ENCODE results near the gene LYSMD1.
A peak's percentile ranks its signal among the peaks of the same experiment; 100 is the strongest.

The LYSMD1 gene

DNA sequence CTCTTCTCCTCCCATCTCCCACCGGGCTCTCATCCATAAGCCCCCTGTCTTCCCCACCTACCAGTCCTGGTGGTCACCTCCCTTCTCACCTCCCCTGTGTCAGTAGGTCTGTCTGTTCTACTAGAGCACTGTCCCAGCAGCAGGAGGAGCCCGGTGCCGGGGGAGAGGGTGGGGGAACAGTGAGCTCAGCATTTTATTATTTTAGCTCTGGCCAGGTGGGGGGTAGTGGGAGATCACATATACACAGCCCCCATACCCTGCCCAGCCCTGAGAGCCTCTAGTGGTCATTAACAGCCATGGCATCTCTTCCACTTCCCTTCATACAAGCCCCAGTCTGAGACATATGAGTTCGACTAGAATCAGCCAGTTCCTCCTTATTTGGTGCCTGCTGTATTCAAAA lies 10.2 kb upstream of the LYSMD1 start, which contains the start of gene TMOD4:
TMOD4 (minus strand) TSS at position 119 of the 400 bp plus-strand sequence. CDS start 1,106 bp downstream, outside the sequence.
- DNase-seq (ENCODE audit: low read depth) = no peak

DNA sequence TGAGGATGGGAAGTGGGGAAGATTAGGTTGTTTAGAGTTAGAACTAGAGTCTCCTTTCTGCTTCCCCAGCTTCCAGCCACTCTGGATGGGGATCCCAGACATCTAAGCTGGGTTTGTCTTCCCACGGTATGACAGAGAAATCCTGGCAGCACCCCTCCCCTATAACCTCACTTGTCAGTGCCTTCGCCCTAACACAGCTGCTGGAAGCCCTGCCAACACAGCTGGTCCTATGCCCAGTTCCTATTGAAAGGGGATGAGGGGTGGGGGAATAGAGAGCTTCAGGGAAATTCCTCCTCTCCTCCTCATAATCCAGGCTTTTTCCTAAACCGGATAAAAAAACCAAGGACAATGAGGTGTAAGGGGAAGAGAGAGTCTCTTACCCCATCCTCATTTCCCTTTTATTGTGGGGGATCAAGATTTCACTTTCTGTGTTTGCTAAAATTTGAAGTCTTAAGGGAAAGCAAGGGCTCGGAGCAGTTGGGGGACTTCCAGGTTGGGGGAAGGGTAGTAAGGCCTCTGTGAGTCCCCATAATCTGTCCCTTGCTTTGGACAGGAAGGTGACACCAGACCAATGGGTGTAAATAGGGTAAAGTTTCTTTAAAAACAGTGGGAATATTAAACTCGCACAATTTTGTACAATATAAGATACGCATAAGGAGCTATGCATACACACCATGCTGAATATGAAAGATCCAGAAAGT lies 9.5 kb upstream of the LYSMD1 start:
- DNase-seq (ENCODE audit: low read depth) = no peak

DNA sequence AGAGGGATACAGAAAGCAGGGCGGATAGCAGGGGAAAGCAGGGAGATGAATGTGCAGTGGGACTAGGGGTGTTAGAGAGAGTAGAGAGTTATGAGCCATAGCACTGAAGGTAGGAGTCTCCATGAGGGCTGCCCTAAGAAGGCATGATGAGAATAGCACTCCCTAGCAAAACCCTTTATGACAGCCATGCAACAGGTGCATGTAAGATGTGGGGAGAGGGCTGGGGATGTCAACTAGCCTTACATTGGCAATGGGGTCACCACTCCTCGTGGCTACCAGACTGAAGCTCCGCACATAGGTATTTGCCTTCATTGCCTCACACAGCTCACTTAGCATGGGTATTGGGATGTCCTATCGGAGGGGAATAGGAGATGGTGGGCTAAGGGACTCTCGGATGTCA lies 5.5 kb upstream of the LYSMD1 start:
- DNase-seq (ENCODE audit: low read depth) = no peak

DNA sequence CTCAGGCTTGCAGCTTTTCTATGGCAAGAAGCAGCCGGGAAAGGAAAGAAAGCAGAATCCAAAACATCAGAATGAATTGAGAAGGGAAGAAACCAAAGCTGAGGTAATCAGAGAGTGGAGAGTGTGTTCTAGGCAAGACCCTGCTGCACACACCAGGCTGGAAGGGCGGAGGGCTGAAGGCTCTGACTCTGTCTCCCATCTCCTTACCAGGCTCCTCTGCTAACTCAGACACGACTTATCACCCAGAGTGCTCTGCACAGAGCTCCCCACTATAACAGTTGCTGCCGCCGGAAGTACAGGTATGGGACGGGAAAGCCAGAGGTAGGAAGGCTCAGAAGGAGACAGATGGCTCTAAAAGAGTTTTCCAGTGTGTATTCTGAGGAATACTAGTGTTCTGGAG lies 1.4 kb upstream of the LYSMD1 start:
- no peak for DNase-seq (ENCODE audit: low read depth)

DNA sequence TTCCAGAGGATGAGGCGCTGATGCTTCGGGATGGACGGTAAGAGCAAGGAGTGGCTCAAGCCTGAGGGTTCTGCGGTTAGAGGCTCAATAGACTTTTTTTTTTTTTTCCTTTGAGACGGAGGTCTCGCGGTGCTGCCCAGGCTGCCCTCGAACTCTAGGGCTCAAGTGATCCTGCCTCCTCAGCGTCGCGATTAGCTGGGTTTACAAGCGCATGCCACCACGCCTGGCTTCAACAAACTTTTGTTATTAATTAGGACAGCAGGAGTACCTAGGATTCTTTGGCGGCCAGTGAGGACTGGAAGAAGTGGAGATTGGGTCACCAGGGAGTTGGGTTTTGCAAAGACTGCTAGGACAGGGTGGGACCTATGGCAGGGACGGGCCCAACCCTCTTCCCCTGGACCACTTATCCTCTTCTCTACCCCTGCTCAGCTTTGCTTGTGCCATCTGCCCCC lies 829 bp upstream of the LYSMD1 start:
- DNase-seq (ENCODE audit: low read depth) = no peak

DNA sequence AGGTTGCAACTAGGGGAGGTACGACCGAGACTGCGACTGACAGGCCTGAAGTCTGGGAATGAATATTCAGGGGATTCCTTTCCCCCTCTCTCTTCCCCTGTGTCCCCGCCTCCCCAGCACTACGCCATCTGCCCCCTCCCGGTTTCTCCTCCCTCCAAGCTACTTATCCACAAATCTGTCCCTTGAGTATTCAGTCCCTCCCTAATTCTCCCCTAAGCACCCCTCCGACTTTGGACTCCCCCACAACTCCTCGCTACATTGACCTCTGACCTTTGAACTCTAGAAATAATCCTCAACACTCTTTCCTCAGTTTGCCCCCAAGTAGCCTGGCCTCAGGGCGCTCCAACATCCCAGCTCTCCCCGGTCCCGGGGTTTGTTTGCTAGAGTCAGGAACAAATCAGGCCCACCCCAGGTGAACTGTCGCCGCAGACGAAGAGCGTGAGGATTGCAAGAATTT lies 393 bp downstream of the LYSMD1 start:
- DNase-seq (ENCODE audit: low read depth) = no peak

DNA sequence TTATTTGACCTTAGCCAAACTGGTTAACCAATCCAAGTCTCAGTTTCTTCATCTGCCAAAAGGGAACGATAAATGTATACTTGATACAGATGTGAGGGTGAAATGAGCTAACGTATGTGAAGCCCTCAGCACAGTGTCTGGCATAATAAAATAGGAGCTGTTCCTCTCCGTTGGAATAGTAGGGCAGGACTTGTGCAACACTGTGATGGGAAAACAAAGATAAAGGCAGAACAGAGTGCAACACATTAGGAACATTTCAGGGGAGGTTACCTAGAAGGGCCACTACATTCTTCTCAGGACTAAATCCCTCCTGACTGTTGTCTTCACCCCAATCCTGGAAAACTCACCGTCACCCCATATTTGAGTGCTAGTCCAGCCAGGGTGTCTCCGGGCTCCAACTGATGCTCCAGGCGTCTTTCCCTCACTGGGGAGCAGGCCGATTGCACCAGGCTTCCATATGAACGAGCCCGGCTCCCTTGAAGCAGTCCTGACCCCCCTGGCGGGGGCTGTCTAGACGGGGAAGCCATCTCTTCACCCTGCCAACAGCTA lies 896 bp downstream of the LYSMD1 start:
- DNase-seq (ENCODE audit: low read depth) = no peak

DNA sequence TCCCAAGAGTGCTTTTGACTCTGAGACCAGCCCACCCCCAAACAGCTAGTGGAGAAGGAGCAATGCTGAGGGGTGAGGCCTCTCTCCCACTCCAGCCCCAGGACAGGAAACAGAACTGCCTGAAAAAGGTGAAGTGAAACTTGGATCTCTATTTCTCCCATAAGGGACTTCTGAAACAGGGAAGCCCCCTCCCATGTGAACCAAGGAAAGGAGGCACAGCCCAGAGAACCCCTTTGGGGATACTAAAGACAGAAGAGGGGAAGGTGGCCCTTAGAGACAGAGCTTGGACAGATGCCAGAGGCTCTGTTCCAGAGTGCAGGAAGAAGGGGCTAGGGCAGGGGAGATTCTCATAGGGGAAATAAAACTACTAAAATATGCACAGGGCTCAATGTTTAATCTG lies 6.3 kb downstream of the LYSMD1 start:
- no peak for DNase-seq (ENCODE audit: low read depth)

DNA sequence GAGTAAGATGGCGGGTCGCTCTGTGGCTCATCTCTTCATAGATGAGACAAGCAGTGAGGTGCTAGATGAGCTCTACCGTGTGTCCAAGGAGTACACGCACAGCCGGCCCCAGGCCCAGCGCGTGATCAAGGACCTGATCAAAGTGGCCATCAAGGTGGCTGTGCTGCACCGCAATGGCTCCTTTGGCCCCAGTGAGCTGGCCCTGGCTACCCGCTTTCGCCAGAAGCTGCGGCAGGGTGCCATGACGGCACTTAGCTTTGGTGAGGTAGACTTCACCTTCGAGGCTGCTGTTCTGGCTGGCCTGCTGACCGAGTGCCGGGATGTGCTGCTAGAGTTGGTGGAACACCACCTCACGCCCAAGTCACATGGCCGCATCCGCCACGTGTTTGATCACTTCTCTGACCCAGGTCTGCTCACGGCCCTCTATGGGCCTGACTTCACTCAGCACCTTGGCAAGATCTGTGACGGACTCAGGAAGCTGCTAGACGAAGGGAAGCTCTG lies 6.9 kb downstream of the LYSMD1 start:
- DNase-seq (ENCODE audit: low read depth) = no peak

DNA sequence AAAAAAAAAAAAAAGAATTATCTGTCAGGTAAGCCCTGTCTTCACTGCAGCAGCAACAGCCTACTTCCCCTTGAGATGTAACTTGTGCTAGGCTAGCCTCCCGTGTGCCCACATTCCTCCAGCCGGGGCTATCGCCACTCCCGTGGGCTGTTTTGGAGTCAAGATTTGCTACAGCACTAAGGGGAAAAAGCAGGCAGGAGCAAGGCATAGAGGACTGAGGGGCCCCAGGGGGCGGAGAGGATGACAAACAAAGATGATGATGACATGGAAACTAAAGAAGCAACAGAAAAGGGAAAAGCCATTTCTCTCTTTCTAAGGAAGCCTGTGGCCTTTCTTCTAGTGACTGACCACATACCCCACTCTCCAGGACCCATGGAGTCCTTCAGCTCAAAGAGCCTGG lies 7.4 kb downstream of the LYSMD1 start:
- DNase-seq (ENCODE audit: low read depth) = no peak

DNA sequence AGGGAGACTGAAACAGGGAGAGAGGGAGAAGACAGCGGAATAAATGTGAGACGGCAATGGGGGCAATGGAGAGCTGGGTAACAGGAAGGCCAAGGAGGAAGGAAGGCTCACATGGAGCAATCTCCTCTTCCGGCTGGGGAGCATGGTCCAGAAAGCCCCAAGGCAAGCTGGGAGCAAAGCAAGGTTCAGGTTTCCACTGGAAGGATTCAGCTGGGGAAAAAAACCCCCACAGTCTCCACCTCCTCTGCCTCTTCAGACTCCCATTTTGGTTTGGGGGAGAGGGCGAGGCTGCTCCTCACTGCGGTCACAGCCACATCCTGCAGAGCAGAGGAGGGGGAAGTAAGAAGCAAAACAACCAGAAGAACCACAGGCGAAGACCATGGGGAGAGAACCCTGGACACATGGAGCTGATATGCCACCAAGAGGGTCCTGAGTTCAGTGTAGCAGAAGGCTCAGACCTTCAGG lies 8.6 kb downstream of the LYSMD1 start:
- DNase-seq (ENCODE audit: low read depth) = peak; percentile 36

DNA sequence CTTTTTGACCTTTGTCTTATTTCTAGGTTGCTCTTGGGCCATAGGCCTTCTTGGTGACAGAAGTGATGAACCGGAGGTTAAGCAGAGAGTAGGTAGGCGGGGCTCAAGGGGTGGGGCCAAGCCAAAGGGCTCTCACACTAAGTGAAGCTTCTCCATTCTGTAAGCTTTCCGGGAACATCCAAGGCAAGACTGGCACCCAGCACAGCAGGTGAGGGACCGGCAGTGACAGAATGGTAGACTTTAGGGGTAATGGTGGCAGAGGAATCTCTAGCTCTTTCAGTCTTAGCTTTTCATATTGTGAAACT lies 9.2 kb downstream of the LYSMD1 start, which contains the start of gene TNFAIP8L2:
TNFAIP8L2 (plus strand) TSS at position 135 of the 305 bp plus-strand sequence. CDS start 2,049 bp downstream, outside the sequence.
- DNase-seq (ENCODE audit: low read depth) = peak; percentile 65

DNA sequence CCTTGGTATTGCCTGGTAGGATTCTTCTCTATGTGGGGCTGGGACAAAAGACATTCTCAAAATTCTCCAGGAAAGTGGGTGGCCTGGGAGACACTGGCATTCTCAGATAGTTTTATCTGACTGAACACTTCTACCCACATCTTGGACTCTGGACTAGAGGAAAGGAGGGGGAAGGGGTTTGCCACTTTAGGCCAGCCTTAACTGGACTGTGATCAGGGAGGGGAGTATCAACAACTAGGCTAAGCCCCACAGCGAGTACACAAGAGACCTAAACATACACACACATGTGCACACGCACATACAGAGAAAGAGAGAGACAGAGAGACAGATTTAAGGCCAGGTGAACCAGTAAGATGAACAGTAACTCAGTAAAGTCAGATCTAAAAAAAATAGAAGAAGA lies 18.0 kb downstream of the LYSMD1 start:
- no peak for DNase-seq (ENCODE audit: low read depth)

DNA sequence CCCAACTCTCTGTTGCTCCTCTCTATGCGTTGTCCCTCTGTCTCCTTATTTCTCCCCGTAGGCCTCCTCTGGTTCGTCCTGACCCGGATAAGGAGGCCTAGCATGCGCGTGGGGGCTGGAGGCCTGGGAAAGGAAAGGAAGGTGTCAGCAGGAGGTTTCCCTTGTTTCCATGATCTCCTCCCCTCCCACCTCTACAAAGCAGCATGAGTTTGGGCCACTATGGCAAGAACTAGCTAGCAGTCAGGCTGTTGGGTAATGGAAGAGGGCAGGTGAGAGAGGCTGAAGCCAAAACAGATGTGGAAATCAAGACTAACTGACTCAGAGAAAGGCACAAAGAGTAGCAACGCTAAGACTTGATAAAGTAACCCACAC lies 18.6 kb downstream of the LYSMD1 start:
- DNase-seq (ENCODE audit: low read depth) = no peak

DNA sequence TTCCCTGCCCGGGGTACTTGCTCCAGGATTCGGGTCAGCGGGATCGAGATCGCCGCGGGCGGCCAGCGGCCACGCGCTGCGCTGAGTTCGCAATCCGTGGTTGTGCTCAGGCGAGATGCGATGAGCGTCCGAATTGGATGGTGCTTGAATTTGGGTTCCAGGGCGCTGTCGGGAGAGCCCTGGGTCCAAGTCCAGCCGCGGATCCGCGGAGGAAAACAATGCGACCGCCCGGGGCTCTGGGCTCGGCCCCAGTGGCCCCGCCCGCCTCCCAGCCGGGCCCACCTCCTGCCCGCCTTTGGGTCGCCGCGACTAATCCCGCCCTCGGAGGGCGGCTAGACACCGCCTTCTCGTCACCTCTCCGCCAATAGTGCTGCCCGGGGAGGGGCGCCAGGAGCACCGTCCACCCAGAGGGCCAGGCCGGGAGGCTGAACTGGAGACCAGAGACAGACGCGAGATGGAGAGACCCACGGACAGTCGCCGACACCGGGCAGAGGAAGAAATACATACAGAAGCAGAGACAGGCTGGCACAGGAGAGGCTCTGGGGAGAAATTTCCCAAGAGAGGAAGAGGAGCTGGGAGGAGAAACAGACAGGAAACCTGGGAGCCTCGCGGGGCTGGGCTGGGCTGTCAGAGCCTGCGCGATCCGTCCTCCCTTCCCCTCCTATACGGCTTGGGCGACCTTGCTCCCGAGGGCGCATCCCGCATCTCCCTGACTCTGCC lies 19.1 kb downstream of the LYSMD1 start, which contains the start of gene SEMA6C:
SEMA6C (minus strand) TSS at position 220 of the 720 bp plus-strand sequence. CDS start 4,010 bp downstream, outside the sequence.
- DNase-seq (ENCODE audit: low read depth) = peak; percentile 82

DNA sequence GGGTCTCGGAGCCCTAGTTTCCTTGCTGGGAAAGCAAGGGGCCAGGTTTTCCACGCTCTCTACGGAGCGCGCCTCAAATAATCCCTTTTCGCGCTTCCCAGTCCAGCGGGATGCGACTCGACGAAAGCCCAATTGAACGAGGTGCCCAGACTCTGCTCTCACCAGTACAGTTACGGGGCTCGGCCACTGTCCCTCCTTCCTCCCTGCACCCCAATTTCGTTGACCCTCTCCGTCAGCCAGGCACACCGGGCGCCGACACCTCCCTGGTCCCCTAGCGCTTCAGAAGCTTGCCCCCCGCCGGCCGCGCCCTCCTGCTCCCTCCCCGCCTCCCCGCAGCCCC lies 19.7 kb downstream of the LYSMD1 start:
- no peak for DNase-seq (ENCODE audit: low read depth)

DNA sequence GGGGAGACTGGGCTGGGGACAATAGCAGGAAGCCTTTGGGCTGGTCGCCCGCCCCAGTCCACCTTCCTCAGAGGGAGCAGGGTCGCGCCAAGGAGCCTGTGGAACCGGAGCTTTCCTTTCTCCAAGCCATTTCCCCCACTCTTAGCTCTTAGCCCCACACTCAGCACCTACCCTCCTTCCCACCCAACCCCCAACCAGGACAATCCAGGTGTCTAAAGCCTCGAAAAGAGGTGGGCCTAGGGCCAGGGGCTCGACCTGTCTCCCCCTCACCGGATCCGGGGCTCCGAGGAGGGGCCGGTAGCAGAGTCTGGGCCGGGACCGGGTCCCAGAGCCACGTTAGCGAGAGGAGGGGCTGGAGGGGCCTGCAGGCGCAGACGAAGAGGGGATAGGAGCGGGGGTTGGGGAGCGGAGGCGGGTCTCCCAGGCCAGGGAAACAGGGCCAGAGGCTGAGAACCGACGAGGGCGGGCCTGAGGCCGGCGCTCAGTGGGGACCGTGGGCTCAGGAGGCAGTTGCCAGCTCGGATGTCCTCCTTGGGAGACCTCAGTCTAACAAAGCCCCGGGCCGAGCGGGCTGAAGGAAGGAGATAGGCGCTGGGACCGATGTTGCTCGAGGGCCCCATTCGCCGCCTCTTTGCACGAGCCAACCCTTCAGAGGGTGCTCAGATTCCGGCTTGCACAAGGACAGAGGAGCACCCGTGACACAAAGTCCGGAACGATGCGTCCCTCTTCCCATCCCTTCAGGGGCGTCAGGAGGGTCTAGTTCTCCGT lies 20.2 kb downstream of the LYSMD1 start:
- no peak for DNase-seq (ENCODE audit: low read depth)

DNA sequence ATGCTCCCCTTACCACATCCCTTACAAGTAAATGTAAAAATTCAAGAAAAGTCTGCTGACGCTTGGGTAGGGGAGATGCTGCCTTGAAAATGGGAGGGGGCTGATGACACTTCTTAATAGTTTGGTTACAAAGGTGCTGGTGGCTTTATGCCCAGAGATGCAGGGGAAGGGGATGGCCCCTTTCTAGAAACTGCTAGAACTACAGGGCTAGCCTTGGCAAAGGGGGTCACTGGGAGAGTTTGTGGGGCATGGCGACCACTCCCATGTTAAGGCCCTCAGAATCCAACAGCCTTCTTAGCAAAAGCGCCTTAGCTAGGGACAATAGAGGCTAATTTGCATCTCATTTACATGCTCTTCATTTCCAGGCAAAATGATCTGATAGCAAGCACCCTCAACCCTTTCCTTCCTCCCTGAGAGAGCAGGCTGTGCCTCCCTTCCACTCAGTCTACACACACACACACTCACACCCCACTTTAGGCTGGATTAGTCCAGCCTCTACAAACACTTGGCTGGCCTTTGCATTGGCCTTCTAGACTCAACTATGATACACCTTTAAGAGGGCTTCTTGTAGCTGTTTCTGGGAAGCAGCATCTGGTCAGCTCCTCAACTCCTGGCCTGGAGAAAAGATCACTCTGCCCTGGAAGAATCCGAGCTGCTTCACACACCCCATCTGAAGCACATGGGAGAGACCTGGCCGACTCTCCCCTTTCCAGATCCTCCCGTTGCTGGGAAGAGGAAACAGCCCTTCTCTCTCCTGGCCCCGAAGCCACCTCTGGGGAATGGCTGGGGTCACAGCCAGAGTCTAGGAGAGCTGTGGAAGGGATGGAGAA lies 21.0 kb downstream of the LYSMD1 start:
- DNase-seq (ENCODE audit: low read depth) = no peak

DNA sequence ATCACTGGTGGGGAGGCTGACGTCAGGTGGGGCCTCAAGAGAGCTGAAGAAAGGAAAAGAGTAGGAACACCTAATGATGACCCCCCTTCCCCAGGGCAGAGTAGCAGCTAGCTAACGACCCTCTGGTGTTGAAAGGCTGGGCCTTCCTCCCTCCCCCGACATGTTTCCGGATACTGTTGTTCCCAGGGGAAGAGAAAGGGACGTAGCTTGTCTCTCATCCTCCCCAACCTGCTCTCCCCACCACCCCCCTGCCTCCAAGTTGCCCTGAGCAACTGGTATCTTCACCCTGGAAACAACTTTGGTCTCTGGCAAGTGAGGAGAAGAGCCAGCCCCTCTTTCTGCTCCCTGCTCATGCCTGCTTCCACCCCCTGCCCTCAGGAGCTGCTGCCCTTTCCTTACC lies 21.7 kb downstream of the LYSMD1 start:
- DNase-seq (ENCODE audit: low read depth) = no peak

DNA sequence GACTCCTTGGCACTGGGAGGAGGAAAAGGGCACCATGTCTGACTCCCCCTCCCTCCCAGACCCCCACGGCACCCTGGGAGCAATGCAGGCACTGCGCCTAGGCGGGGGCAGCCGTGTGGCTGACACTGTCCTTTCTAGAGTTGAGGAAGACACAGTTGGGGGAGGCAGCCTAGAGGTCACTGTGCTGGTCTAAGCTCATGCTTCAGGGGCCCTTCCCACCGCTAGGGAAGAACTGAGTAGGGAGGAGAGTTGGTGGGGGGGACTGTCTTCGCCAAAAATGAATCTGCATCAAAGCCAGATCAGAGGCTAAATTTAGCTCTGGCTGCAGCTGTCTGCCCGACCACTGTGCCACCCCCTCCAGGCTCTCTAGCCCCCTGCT lies 22.7 kb downstream of the LYSMD1 start:
- no peak for DNase-seq (ENCODE audit: low read depth)

DNA sequence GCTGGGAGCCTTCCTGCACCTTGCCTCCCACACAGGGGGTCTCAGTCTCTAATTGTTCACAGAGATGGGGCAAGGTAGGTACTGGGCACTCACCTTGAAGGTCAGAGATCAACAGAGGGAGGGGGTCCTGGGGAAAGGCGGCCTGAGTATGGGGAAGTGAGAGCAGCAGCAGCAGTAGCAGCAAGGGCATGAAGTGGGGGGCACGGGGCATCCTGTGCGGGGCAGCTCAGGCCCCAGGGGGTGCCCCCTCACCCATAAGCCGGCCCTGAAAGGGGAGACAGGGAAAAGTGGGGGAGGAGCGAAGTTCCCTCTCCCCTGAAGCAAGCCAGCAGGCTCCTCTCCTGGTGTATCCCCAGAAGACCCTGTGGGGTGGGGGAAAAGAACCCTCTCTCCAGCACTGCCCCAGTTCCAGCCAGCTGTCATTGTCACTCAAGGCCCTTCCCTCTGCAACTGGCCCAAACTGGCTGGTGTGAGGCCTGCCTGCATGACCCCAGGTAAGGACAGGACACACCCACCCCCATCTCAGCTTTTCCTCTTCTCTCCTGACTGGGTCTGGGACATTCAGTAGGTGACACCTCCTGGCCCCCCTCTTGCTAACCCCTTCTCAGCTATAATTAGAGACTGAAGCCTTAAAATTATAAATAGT lies 23.2 kb downstream of the LYSMD1 start:
- DNase-seq (ENCODE audit: low read depth) = no peak
